Measurements from ENCODE around the gene PRR19. TPM values are rescaled to one million over a fixed set of nuclear protein-coding genes. Genes with fewer than 3 reads are reported as not detected.
A peak's percentile ranks its signal among the peaks of the same experiment; 100 is the strongest.
"Not testable (repeated sequence)": the region's sequence is repeated elsewhere in the genome, so short reads cannot be mapped to it uniquely, and the experiment has no call there.

PRR19 gene
- total RNA-seq, 1 experiment from 2014 or later, result not detected

GRCh38 chr19:42339922-42340321 is 38.0 kb downstream of the PRR19 start:
- H3K36me3 ChIP-seq (ENCODE audit: low read depth, low read length); DNase-seq; BruUV-seq (replicated peaks); H3K9me2 ChIP-seq (replicated peaks; ENCODE audit: low read length); H3K4me2 ChIP-seq (ENCODE audit: low read length); H3K27me3 ChIP-seq (ENCODE audit: low read length); H3K9me3 ChIP-seq (ENCODE audit: low read length); H3K9ac ChIP-seq (ENCODE audit: low read length); H3F3A ChIP-seq (ENCODE audit: low read length, unreplicated experiment); H3K4me1 ChIP-seq (ENCODE audit: insufficient read depth, low read length); intact Hi-C loops (cut with micrococcal nuclease); H3K27ac ChIP-seq (ENCODE audit: low read length); H4K20me1 ChIP-seq (ENCODE audit: low read length); H3K79me2 ChIP-seq (ENCODE audit: low read length); ATAC-seq; H3K4me3 ChIP-seq (ENCODE audit: low read length); CTCF ChIA-PET; H2AFZ ChIP-seq (ENCODE audit: low read length); POLR2A ChIA-PET (ENCODE audit: unreplicated experiment): not testable (repeated sequence)

- H3F3A ChIP-seq (ENCODE audit: low read length, unreplicated experiment), result no peaks in the 10 kb centered on the region
- H2AFZ ChIP-seq (ENCODE audit: low read length), result no peak overlapping the region
- H3K4me2 ChIP-seq (ENCODE audit: low read length), result no peak overlapping the region
- no peaks in the 10 kb centered on the region for H3K4me1 ChIP-seq (ENCODE audit: insufficient read depth, low read length)
- POLR2A ChIA-PET (ENCODE audit: unreplicated experiment), result no interaction called here
- no TSS peak for BruUV-seq (replicated peaks)
- CTCF ChIA-PET, result no interaction called here
- no peak overlapping the region for H3K4me3 ChIP-seq (ENCODE audit: low read length)
- H3K9me2 ChIP-seq (replicated peaks; ENCODE audit: low read length), result no peaks in the 10 kb centered on the region
- no peaks in the 10 kb centered on the region for H3K79me2 ChIP-seq (ENCODE audit: low read length)
- H3K9me3 ChIP-seq (ENCODE audit: low read length), result no peaks in the 10 kb centered on the region
- H3K27ac ChIP-seq (ENCODE audit: low read length), result no peak overlapping the region
- no peak for DNase-seq
- intact Hi-C loops (cut with micrococcal nuclease), result no loop called here
- H3K36me3 ChIP-seq (ENCODE audit: low read depth, low read length), result no peaks in the 10 kb centered on the region
- ATAC-seq, result no peak
- no peaks in the 10 kb centered on the region for H4K20me1 ChIP-seq (ENCODE audit: low read length)
- no peak overlapping the region for H3K9ac ChIP-seq (ENCODE audit: low read length)
- no peaks in the 10 kb centered on the region for H3K27me3 ChIP-seq (ENCODE audit: low read length)
- peak; percentile 33; the same call in 1 of the 2 replicates for TF ChIP-seq CTCF (conservative IDR thresholded peaks at IDR 0.05; ENCODE audit: low read depth, low read length)
- TF ChIP-seq EZH2phosphoT487 (IDR thresholded peaks at IDR 0.05; ENCODE audit: borderline replicate concordance, low read length), result no peak
- TF ChIP-seq EZH2 (IDR thresholded peaks at IDR 0.05; ENCODE audit: low read length, unreplicated experiment), result no peak
Measured at GRCh38 chr19:42343344-42344110, 41.6 kb downstream of the PRR19 start.

DNA sequence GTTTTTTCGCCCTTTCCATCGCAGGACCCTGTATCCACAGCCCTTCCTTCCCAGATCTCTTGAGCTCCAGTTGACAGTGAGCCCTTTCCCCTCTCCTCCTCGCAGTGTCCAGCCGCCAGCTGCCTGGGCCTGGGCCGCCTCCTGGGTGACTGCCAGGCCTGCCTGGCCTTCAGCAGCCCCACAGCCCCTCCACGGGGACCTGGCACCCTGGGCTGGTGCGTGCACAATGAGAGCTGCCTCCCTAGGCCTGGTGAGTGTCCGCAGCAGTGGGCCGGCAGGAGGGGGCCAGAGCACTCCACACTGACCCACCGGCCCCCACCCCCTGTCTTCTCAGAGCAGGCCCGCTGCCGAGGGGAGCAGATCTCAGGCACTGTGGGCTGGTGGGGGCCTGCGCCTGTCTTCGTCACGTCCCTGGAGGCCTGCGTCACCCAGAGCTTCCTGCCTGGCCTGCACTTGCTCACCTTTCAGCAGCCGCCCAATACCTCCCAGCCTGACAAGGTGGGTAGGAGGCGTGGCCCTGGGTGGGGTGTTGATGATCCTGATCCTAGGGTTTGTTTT is 42.5 kb downstream of the PRR19 start:
- POLR2A ChIA-PET (ENCODE audit: unreplicated experiment), result no interaction called here
- CTCF ChIA-PET, result no interaction called here
- no peaks in the 10 kb centered on the region for H3F3A ChIP-seq (ENCODE audit: low read length, unreplicated experiment)
- no peaks in the 10 kb centered on the region for H3K4me1 ChIP-seq (ENCODE audit: insufficient read depth, low read length)
- H3K9ac ChIP-seq (ENCODE audit: low read length), result no peak overlapping the region
- H3K9me2 ChIP-seq (replicated peaks; ENCODE audit: low read length), result no peaks in the 10 kb centered on the region
- H2AFZ ChIP-seq (ENCODE audit: low read length), result no peak overlapping the region
- H3K36me3 ChIP-seq (ENCODE audit: low read depth, low read length), result no peaks in the 10 kb centered on the region
- ATAC-seq (no peak), DNase-seq (no peak)
- no peaks in the 10 kb centered on the region for H3K79me2 ChIP-seq (ENCODE audit: low read length)
- no peaks in the 10 kb centered on the region for H3K9me3 ChIP-seq (ENCODE audit: low read length)
- H4K20me1 ChIP-seq (ENCODE audit: low read length), result no peaks in the 10 kb centered on the region
- intact Hi-C loops (cut with micrococcal nuclease), result no loop called here
- no TSS peak for BruUV-seq (replicated peaks)
- H3K27ac ChIP-seq (ENCODE audit: low read length), result no peak overlapping the region
- no peaks in the 10 kb centered on the region for H3K27me3 ChIP-seq (ENCODE audit: low read length)
- H3K4me3 ChIP-seq (ENCODE audit: low read length), result no peak overlapping the region
- H3K4me2 ChIP-seq (ENCODE audit: low read length), result no peak overlapping the region
- TF ChIP-seq EZH2phosphoT487 (IDR thresholded peaks at IDR 0.05; ENCODE audit: borderline replicate concordance, low read length) (no peak), EZH2 (IDR thresholded peaks at IDR 0.05; ENCODE audit: low read length, unreplicated experiment) (no peak), CTCF (conservative IDR thresholded peaks at IDR 0.05; ENCODE audit: low read depth, low read length) (no peak)

Data from PC-3 (cell line).